Measurements from ENCODE around the gene SLC9A3.

Gene SLC9A3

DNA sequence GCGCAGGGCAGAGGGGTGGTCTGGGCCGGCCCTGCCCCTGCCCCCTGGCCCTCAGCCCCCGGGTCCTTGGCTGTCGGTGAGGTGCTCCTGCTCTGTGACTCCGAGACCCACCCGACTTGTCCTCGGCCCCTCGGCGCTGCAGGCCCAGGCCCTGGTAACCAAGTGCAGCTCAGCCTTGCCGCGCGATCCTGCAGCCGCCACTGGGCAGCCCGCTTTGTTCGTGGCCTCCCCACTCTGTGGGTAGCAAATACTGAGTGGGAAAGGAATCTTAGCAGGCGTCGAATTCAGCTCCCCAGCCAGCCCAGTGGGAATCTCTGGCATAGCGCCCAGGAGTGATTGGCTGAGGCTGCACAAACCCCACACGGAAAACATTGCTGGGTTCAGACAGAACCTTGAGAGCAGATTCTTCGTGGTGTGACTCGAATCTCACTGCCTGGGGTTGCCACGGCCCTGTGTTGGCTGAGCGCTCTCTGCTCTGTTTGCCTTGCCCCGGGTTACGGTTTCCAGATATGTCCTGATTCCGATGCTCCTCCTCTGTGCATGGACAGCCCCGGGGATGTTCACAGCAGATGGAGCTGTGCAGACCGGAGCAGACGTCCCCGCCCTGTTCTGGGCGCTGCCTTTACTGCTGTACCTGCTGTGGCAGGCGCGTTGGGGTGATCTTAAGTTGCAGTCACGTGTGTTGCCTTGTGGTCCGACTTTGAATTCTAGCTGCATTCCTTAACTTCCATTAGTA is 94.6 kb downstream of the SLC9A3 start:
- Histone ChIP-seq H3K4me1 (ENCODE audit: low read depth, poor library complexity, severe bottlenecking) (peaks cover 7% of the 10 kb centered on the region), H3K27ac (no peak overlapping the region), H4K20me1 (ENCODE audit: insufficient read depth) (no peaks in the 10 kb centered on the region), H3K9ac (no peak overlapping the region), H3K79me2 (ENCODE audit: insufficient read depth, low read depth) (no peaks in the 10 kb centered on the region), H3K36me3 (ENCODE audit: insufficient read depth) (no peaks in the 10 kb centered on the region), H3K4me2 (no peak overlapping the region), H3K4me3 (IDR thresholded peaks at IDR 0.05; ENCODE audit: insufficient read depth, low read depth, low read length) (no peak overlapping the region), H2AFZ (ENCODE audit: low read depth) (no peak overlapping the region), H3K27me3 (ENCODE audit: insufficient read depth, low read depth) (no peaks in the 10 kb centered on the region)
- TF ChIP-seq, protein P1, sequence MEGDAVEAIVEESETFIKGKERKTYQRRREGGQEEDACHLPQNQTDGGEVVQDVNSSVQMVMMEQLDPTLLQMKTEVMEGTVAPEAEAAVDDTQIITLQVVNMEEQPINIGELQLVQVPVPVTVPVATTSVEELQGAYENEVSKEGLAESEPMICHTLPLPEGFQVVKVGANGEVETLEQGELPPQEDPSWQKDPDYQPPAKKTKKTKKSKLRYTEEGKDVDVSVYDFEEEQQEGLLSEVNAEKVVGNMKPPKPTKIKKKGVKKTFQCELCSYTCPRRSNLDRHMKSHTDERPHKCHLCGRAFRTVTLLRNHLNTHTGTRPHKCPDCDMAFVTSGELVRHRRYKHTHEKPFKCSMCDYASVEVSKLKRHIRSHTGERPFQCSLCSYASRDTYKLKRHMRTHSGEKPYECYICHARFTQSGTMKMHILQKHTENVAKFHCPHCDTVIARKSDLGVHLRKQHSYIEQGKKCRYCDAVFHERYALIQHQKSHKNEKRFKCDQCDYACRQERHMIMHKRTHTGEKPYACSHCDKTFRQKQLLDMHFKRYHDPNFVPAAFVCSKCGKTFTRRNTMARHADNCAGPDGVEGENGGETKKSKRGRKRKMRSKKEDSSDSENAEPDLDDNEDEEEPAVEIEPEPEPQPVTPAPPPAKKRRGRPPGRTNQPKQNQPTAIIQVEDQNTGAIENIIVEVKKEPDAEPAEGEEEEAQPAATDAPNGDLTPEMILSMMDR (conservative IDR thresholded peaks at IDR 0.05; ENCODE audit: low read depth, low read length), result no peak

DNA sequence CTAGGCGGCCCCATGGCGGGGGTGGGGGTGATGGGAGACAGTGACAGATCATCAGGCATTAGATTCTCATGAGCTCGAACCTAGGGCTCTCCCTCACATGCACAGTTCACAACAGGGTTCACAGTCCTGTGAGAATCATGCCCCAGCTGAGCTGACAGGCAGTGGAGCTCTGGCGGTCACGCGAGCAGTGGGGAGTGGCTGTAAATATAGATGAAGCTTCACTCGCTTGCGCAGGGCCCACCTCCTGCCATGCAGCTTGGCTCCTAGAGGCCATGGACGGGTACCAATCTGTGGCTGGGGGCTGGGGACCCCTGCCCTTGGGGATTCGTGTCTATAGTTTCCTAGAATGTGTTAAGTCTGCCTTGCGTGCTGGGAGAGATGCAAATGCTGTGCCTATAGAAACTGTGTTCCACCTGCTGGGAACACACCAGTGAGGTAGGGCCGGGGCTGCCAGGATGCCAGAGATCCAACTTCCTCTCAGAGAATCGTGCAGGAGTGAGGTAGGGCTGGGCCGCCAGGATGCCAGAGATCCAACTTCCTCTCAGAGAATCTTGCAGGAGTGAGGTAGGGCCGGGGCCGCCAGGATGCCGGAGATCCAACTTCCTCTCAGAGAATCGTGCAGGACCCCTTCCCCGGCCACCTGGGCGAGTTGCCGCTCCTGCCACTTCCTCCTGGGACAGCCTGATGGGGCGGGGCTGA is 95.3 kb downstream of the SLC9A3 start:
- Histone ChIP-seq H2AFZ (ENCODE audit: low read depth) (no peak overlapping the region), H3K27ac (no peak overlapping the region), H4K20me1 (ENCODE audit: insufficient read depth) (no peaks in the 10 kb centered on the region), H3K27me3 (ENCODE audit: insufficient read depth, low read depth) (no peaks in the 10 kb centered on the region), H3K36me3 (ENCODE audit: insufficient read depth) (no peaks in the 10 kb centered on the region), H3K79me2 (ENCODE audit: insufficient read depth, low read depth) (no peaks in the 10 kb centered on the region), H3K4me3 (IDR thresholded peaks at IDR 0.05; ENCODE audit: insufficient read depth, low read depth, low read length) (no peak overlapping the region), H3K9ac (no peak overlapping the region), H3K4me1 (ENCODE audit: low read depth, poor library complexity, severe bottlenecking) (peaks cover 11% of the 10 kb centered on the region), H3K4me2 (no peak overlapping the region)
- TF ChIP-seq, protein P1 (conservative IDR thresholded peaks at IDR 0.05; ENCODE audit: low read depth, low read length), result no peak

DNA sequence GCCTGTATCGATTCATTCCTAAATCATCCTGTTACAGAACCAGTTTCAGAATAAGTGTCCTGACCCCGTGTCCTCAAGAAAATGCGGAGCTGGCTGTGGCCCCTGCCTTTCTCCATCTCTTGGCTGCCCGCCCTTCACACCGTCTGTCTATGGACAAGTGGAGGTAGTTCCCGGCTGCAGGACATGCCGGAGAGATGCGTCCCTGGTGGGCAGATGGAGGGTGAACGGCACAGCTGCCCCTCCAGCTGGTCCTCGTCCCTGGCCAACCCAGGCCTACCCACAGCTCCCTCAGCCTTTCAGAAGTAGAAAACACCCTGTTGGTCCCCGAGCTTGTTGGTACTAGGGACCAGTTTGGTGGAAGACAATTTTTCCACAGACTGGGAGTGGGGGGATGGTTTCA is 96.0 kb downstream of the SLC9A3 start:
- TF ChIP-seq, protein P1 (conservative IDR thresholded peaks at IDR 0.05; ENCODE audit: low read depth, low read length), result no peak
- Histone ChIP-seq H4K20me1 (ENCODE audit: insufficient read depth) (no peaks in the 10 kb centered on the region), H3K4me1 (ENCODE audit: low read depth, poor library complexity, severe bottlenecking) (peaks cover 11% of the 10 kb centered on the region), H2AFZ (ENCODE audit: low read depth) (no peak overlapping the region), H3K4me3 (IDR thresholded peaks at IDR 0.05; ENCODE audit: insufficient read depth, low read depth, low read length) (no peak overlapping the region), H3K9ac (no peak overlapping the region), H3K4me2 (no peak overlapping the region), H3K36me3 (ENCODE audit: insufficient read depth) (no peaks in the 10 kb centered on the region), H3K79me2 (ENCODE audit: insufficient read depth, low read depth) (no peaks in the 10 kb centered on the region), H3K27me3 (ENCODE audit: insufficient read depth, low read depth) (no peaks in the 10 kb centered on the region), H3K27ac (no peak overlapping the region)

DNA sequence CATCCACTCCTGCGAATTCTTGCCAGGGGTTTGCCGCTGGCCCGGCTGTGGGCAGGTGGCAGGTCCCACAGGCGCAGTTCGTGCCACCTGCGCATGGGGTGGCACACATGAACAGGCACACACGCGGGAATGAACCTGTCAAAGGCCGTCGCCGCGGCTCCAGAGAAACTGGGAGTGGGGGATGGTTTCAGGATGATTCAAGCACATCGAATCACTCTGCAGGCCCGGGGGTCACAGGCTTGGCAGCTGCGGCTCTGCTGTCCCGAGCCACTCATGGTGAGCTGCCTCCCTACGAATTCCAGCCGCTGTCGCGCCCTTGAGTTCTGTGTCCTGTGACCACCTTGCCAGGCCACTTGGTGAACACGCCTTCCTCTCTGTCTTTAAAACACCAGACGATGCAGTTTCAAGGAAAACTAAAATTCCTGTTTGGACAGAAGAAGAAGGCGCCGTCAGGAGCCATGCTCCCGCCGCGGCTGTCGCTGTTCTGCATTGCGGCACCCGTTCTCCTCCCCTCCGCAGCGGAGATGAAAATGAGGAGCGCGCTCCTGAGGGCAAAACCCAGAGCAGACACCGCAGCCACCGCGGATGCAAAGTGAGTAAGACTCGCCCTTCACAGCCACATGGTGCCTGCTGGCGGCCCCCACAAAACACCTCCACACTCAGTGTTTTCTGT is 96.7 kb downstream of the SLC9A3 start:
- no peaks in the 10 kb centered on the region for H3K79me2 ChIP-seq (ENCODE audit: insufficient read depth, low read depth)
- H3K27me3 ChIP-seq (ENCODE audit: insufficient read depth, low read depth), result no peaks in the 10 kb centered on the region
- TF ChIP-seq, protein P1 (conservative IDR thresholded peaks at IDR 0.05; ENCODE audit: low read depth, low read length), result no peak
- no peaks in the 10 kb centered on the region for H4K20me1 ChIP-seq (ENCODE audit: insufficient read depth)
- H3K4me1 ChIP-seq (ENCODE audit: low read depth, poor library complexity, severe bottlenecking), result peaks cover 11% of the 10 kb centered on the region
- no peak overlapping the region for H3K4me2 ChIP-seq
- no peak overlapping the region for H3K9ac ChIP-seq
- no peak overlapping the region for H2AFZ ChIP-seq (ENCODE audit: low read depth)
- H3K4me3 ChIP-seq (IDR thresholded peaks at IDR 0.05; ENCODE audit: insufficient read depth, low read depth, low read length), result no peak overlapping the region
- no peaks in the 10 kb centered on the region for H3K36me3 ChIP-seq (ENCODE audit: insufficient read depth)
- H3K27ac ChIP-seq, result no peak overlapping the region
